SK-N-SH (cell line): ENCODE results near the gene TTC32. TPM values are rescaled to one million over a fixed set of nuclear protein-coding genes. Genes with fewer than 3 reads are reported as not detected.

ENCODE experiments used
- CTCF ChIA-PET: fragments of 300-600, 350-600 bp; formaldehyde crosslinking; extraction: SDS; loops from one replicate; lab custom pipeline; 2021; lab: Yijun Ruan, JAX
- POLR2A ChIA-PET: fragments of 350-600 bp; sonication (Branson Sonifier 250); formaldehyde crosslinking; extraction: SDS; loops from one replicate; lab custom pipeline; 2020; ENCODE audit warnings: antibody characterized with exemption, inconsistent platforms; lab: Yijun Ruan, JAX
- DNase-seq: peaks from one replicate; pipeline ENCODE4 v3.0.0; 2012
- H2AFZ ChIP-seq: fragments of 200-600 bp; sonication (generic); 2 replicates; pipeline ENCODE4 v1.8.1; 2016; ENCODE audit warnings: antibody characterized with exemption, mild to moderate bottlenecking, low read depth
- H3F3A ChIP-seq: fragments of 200-600 bp; sonication (generic); replicated peaks from 2 replicates; pipeline ENCODE3; 2016; ENCODE audit warnings: antibody characterized with exemption, mild to moderate bottlenecking; ENCODE audit not compliant: insufficient read depth
- H3K27ac ChIP-seq, 2 experiments: fragments of 200-500 bp in 1 of 2; fragments of 200-600 bp in 1 of 2; sonication (Bioruptor generic) in 1 of 2; sonication (generic), shearing (Covaris generic) in 1 of 2; 2 replicates each; pipeline versions ENCODE4 v1.5.1 to v1.6.1; 2014 to 2016; ENCODE audit warnings: low read depth in 2 of 2, inconsistent platforms in 1 of 2, low read length in 1 of 2, mild to moderate bottlenecking in 1 of 2, mixed read lengths in 1 of 2
- H3K27me3 ChIP-seq: fragments of 200-600 bp; sonication (generic), shearing (Covaris generic); 2 replicates; pipeline ENCODE4 v1.6.1; 2016; ENCODE audit warnings: mixed run types; ENCODE audit not compliant: insufficient read depth
- H3K36me3 ChIP-seq, 2 experiments: fragments of 200-500 bp in 1 of 2; fragments of 200-600 bp in 1 of 2; sonication (Bioruptor generic) in 1 of 2; sonication (generic) in 1 of 2; replicated peaks in 1 of 2; 2 replicates each; pipeline versions ENCODE3 to v1.5.1; 2014 to 2016; ENCODE audit warnings: low read length in 1 of 2, mild to moderate bottlenecking in 1 of 2; ENCODE audit not compliant: insufficient read depth in 2 of 2, control insufficient read depth in 1 of 2
- H3K4me1 ChIP-seq, 2 experiments: fragments of 200-500 bp in 1 of 2; fragments of 200-600 bp in 1 of 2; sonication (Bioruptor generic) in 1 of 2; sonication (generic), shearing (Covaris generic) in 1 of 2; 2 replicates each; pipeline versions ENCODE4 v1.5.1 to v1.6.1; 2014 to 2016; ENCODE audit warnings: low read depth in 1 of 2, low read length in 1 of 2, mixed run types in 1 of 2; ENCODE audit not compliant: insufficient read depth in 2 of 2, control insufficient read depth in 1 of 2
- H3K4me2 ChIP-seq: fragments of 200-600 bp; sonication (generic), shearing (Covaris generic); 2 replicates; pipeline ENCODE4 v1.6.1; 2017; ENCODE audit warnings: mixed run types
- H3K4me3 ChIP-seq, 2 experiments: fragments of 200-500 bp in 1 of 2; fragments of 200-600 bp in 1 of 2; sonication (Bioruptor generic) in 1 of 2; sonication (generic), shearing (Covaris generic) in 1 of 2; 2 replicates each; pipeline versions ENCODE4 v1.5.1 to v1.8.1; 2014 to 2016; ENCODE audit warnings: low read depth in 2 of 2, inconsistent platforms in 1 of 2, low read length in 1 of 2, mild to moderate bottlenecking in 1 of 2, mixed read lengths in 1 of 2, moderate library complexity in 1 of 2
- H3K79me2 ChIP-seq: fragments of 200-600 bp; sonication (generic); 2 replicates; pipeline ENCODE4 v1.8.1; 2017; ENCODE audit warnings: mild to moderate bottlenecking; ENCODE audit not compliant: insufficient read depth
- H3K9ac ChIP-seq: fragments of 200-600 bp; sonication (generic); 2 replicates; pipeline ENCODE4 v1.6.1; 2017; ENCODE audit warnings: mixed run types
- H3K9me2 ChIP-seq: fragments of 200-600 bp; sonication (generic); 2 replicates; pipeline ENCODE4 v1.6.1; 2017; ENCODE audit warnings: mixed run types
- H3K9me3 ChIP-seq: fragments of 200-600 bp; sonication (generic); 2 replicates; pipeline ENCODE4 v1.6.1; 2017; ENCODE audit warnings: mixed run types, mild to moderate bottlenecking, moderate library complexity
- H4K20me1 ChIP-seq: fragments of 200-600 bp; sonication (generic); 2 replicates; pipeline ENCODE4 v1.6.1; 2017; ENCODE audit warnings: mild to moderate bottlenecking, mixed run types; ENCODE audit not compliant: insufficient read depth
- FOXJ3 ChIP-seq: sonication (generic); formaldehyde crosslinking; IDR thresholded peaks from 2 replicates; pipeline ENCODE4 v1.5.1; 2020; ENCODE audit warnings: mild to moderate bottlenecking, missing genetic modification reagents
- GABPA ChIP-seq: IDR thresholded peaks from 2 replicates; pipeline ENCODE4 v1.4.0; 2012; ENCODE audit warnings: low read depth, mild to moderate bottlenecking
- GATA2 ChIP-seq: sonication (generic); formaldehyde crosslinking; IDR thresholded peaks from 2 replicates; pipeline ENCODE4 v1.5.0; 2020; ENCODE audit warnings: mild to moderate bottlenecking, missing genetic modification reagents
- IRF3 ChIP-seq: fragments of 150-350 bp; IDR thresholded peaks from 2 replicates; pipeline ENCODE4 v1.6.1; 2016; ENCODE audit warnings: mild to moderate bottlenecking, low read depth, low read length
- MAX ChIP-seq: IDR thresholded peaks from 2 replicates; pipeline ENCODE4 v1.4.0; 2012; ENCODE audit warnings: low read depth
- NRF1 ChIP-seq: IDR thresholded peaks from 2 replicates; pipeline ENCODE4 v1.6.1; 2012; ENCODE audit warnings: low read depth, mild to moderate bottlenecking, low read length
- PBX3 ChIP-seq: IDR thresholded peaks from 2 replicates; pipeline ENCODE4; 2012
- RXRA ChIP-seq: IDR thresholded peaks from 2 replicates; pipeline ENCODE4 v1.4.0; 2012; ENCODE audit warnings: low read depth, mild to moderate bottlenecking, borderline replicate concordance
- TAF1 ChIP-seq: IDR thresholded peaks from 2 replicates; pipeline ENCODE4 v1.6.1; 2012; ENCODE audit warnings: low read depth, mild to moderate bottlenecking, low read length, moderate library complexity, borderline replicate concordance
- USF1 ChIP-seq: IDR thresholded peaks from 2 replicates; pipeline ENCODE4 v1.4.0; 2012; ENCODE audit warnings: low read depth, borderline replicate concordance
- ZBTB33 ChIP-seq: IDR thresholded peaks from 2 replicates; pipeline ENCODE4 v1.4.0; 2012; ENCODE audit warnings: low read depth, borderline replicate concordance
- WGBS: methylation state at CpG from one replicate; pipeline ENCODE4 v1.1.6; 2017; ENCODE audit warnings: low lambda C conversion rate; 5-methylcytosine and 5-hydroxymethylcytosine counted together
- polyA plus RNA-seq, 3 experiments: library from polyadenylated mRNA; depleted of rRNA; stranded (reverse); fragments of >200 nt; gene quantifications; 2 replicates each; pipeline ENCODE4 v1.2.3, GENCODE V29; 2012

The TTC32 gene
- polyA plus RNA-seq, 1 of the 3 experiments (the other 2 are of a cell fraction) = 9.1 TPM

GRCh38 chr2:19857100-19857499 is 44.7 kb downstream of the TTC32 start:
- TF ChIP-seq GATA2 (CRISPR knock-in tag) (no peak), IRF3 (no peak), FOXJ3 (CRISPR knock-in tag) (no peak), RXRA (no peak), PBX3 (no peak), MAX (no peak), ZBTB33 (no peak), NRF1 (no peak), USF1 (no peak), TAF1 (no peak), GABPA (no peak)
- TF ChIP-seq, all 33 proteins: peak for 0
- H3K79me2 ChIP-seq = no peaks in the 10 kb centered on the region
- H3K4me3 ChIP-seq = no peak overlapping the region
- no peak overlapping the region for H3K9ac ChIP-seq
- H3K4me1 ChIP-seq = no peaks in the 10 kb centered on the region
- 72% methylated on average over 7 of the region's 7 CpGs for WGBS
- no peaks in the 10 kb centered on the region for H3K36me3 ChIP-seq
- no peak overlapping the region for H3K27ac ChIP-seq
- peaks cover 17% of the 10 kb centered on the region for H3K27me3 ChIP-seq
- ChIA-PET CTCF (interaction anchor here (0.7 kb wide), 1 partner anchor 1337 kb away, joined by 3 read pairs; no protein-coding TSS in a partner anchor), POLR2A (no interaction called here)
- DNase-seq = no peak
- H3K9me3 ChIP-seq = no peaks in the 10 kb centered on the region
- no peak overlapping the region for H3K4me2 ChIP-seq
- no peaks in the 10 kb centered on the region for H3K9me2 ChIP-seq
- no peaks in the 10 kb centered on the region for H3F3A ChIP-seq
- no peak overlapping the region for H2AFZ ChIP-seq
- no peaks in the 10 kb centered on the region for H4K20me1 ChIP-seq
